Adrenal gland (tissue), 12 donors: Measurements from ENCODE around the gene SPATA18. TPM values are rescaled to one million over a fixed set of nuclear protein-coding genes. Genes with fewer than 3 reads are reported as not detected.

ENCODE experiments used
- DNase-seq, 7 donors: peaks; one replicate each; pipeline ENCODE4 v3.0.0-alpha.2; 2019 to 2020
- H3K27ac ChIP-seq, 5 donors: fragments of 200-600 bp; sonication (generic) in 4 of 5; 1 replicate in 3 of 5; 2 replicates in 2 of 5; pipeline versions ENCODE4 v1.5.1 to v1.8.0; 2016 to 2020; ENCODE audit warnings: mild to moderate bottlenecking in 1 of 5
- H3K27me3 ChIP-seq: fragments of 200-600 bp; 2 replicates; pipeline ENCODE4 v1.8.0; 2021
- H3K36me3 ChIP-seq, 2 donors: fragments of 200-600 bp; replicated peaks in 1 of 2; 1 replicate in 1 of 2; 2 replicates in 1 of 2; pipeline versions ENCODE4 v1.5.1 to v1.8.0; 2018 to 2022
- H3K4me1 ChIP-seq, 2 donors: fragments of 200-600 bp; replicated peaks in 1 of 2; 1 replicate in 1 of 2; 2 replicates in 1 of 2; pipeline versions ENCODE4 v1.5.1 to v1.8.0; 2018 to 2021
- H3K4me3 ChIP-seq, 4 donors: fragments of 200-600 bp; sonication (generic) in 3 of 4; one replicate each; pipeline ENCODE4 v1.5.1; 2016 to 2018
- H3K9me3 ChIP-seq, 3 donors: fragments of 200-600 bp; sonication (generic) in 1 of 3; replicated peaks in 1 of 3; 1 replicate in 2 of 3; 2 replicates in 1 of 3; pipeline versions ENCODE4 v1.5.1 to v1.8.0; 2016 to 2021
- POLR2A ChIP-seq, 2 donors: fragments of 450-650 bp; IDR thresholded peaks; one replicate each; pipeline ENCODE4 v1.6.1; 2017; ENCODE audit warnings: antibody characterized with exemption in 2 of 2, mild to moderate bottlenecking in 2 of 2, moderate library complexity in 1 of 2
- WGBS, 4 donors: extraction: QIAGEN DNeasy Blood & Tissue Kit in 2 of 4; methylation state at CpG; one replicate each; pipeline versions ENCODE4 v1.1.5 to v1.1.7; 2013 to 2017; 5-methylcytosine and 5-hydroxymethylcytosine counted together
- intact Hi-C, 2 donors: fragments of 100-400 bp; cut with DNase I; formaldehyde crosslinking; loops; one replicate each; pipeline versions ENCODE4 v1.14.1 to v1.15.0; 2022 to 2023
- polyA plus RNA-seq, 3 donors: library from polyadenylated mRNA; stranded (reverse); fragments of 200-250 nt in 2 of 3; fragments of 350-450 nt in 1 of 3; fragmentation: Illumina TruSeq in 1 of 3; extraction: RNeasy Lipid Tissue Mini Kit (QIAGEN cat#74804) in 1 of 3; gene quantifications; one replicate each; pipeline ENCODE4 v1.2.3, GENCODE V29; 2013 to 2014
- total RNA-seq, 9 donors: library from RNA; depleted of rRNA in 4 of 9; stranded (reverse); fragments of >200 nt in 4 of 9; fragments of 120-200 nt in 1 of 9; fragmentation: NEBNext Ultra II Directional in 1 of 9; extraction: Animal tissue kit (Norgen Biotek cat#: 25700) in 1 of 9; gene quantifications; one replicate each; pipeline versions ENCODE4 v1.1.0 to v1.2.4, GENCODE V29; 2013 to 2023
- TF ChIP-seq, protein P1 (sequence below), 6 experiments: fragments of 450-650 bp in 4 of 6; fragments of 200-600 bp in 2 of 6; sonication (generic) in 1 of 6; IDR thresholded peaks; 1 replicate in 5 of 6; 2 replicates in 1 of 6; pipeline versions ENCODE4 v1.5.1 to v1.8.0; 2016 to 2021; ENCODE audit warnings: antibody characterized with exemption in 6 of 6, mild to moderate bottlenecking in 2 of 6, moderate library complexity in 1 of 6
- donor health status: healthy with polysubstance abuse.
- donor health status: Bipolar disorder and iron deficiency.
- donor health status: DM: yes; HTN: yes; CAD: no.
- donor health status: DM: no; HTN: no; CAD: no.
- donor health status: DM: no; HTN: no; CAD: no.
- donor health status: DM: yes; HTN: yes; CAD: no.

SPATA18 gene
- total and polyA plus RNA-seq, 12 donors = 1.2 to 29.2 (median 10.2) TPM

DNA sequence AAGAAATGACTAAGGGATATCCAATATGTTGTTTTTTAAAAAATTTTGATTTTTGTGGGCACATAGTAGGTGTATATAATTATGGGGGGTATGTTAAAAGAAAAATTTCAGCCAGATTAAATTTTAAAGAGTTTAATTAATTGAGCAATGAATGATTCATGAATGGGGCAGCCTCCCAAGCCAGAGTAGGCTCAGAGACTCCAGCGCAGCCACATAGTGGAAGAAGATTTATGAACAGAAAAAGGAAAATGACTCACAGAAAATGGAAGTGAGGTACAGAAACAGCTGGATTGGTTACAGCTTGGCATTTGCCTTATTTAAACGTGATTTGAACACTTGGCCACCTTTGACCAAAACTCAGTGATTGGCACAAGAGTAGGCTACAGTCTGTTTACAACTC is 91.7 kb downstream of the SPATA18 start:
- no peaks in the 10 kb centered on the region for H3K9me3 ChIP-seq
- no peaks in the 10 kb centered on the region for H3K36me3 ChIP-seq
- WGBS, 4 donors = 33 to 40% (median 36%) methylated on average over 2 of the region's 2 CpGs
- intact Hi-C loops = no loop called here
- no peak overlapping the region for H3K27ac ChIP-seq
- H3K27me3 ChIP-seq = no peaks in the 10 kb centered on the region
- no peak for TF ChIP-seq POLR2A (IDR thresholded peaks at IDR 0.05)
- no peak for DNase-seq
- H3K4me3 ChIP-seq = no peak overlapping the region
- no peaks in the 10 kb centered on the region for H3K4me1 ChIP-seq

DNA sequence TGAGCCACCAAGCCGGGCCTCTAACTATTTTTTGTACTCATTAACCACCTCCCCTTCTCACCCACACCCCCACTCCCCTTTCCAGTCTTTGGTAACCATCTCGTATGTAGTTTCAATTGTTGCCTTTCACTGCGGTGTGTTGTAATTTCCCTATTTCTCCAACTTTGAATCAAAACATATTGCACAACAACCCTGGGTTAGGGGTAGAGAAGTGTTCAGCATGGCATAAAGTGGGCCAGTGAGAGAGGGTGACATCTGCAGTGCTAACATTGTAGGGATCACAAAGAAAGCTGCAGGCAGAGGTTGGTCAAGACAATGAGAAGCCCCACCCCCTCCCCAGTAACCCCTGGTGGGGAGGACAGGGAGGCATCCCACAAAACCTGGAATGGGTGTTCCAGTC is 92.7 kb downstream of the SPATA18 start:
- H3K4me3 ChIP-seq = no peak overlapping the region
- no peaks in the 10 kb centered on the region for H3K9me3 ChIP-seq
- WGBS, 4 donors = 66 to 79% (median 69%) methylated on average over 3 of the region's 3 CpGs
- DNase-seq = no peak
- TF ChIP-seq, protein P1, sequence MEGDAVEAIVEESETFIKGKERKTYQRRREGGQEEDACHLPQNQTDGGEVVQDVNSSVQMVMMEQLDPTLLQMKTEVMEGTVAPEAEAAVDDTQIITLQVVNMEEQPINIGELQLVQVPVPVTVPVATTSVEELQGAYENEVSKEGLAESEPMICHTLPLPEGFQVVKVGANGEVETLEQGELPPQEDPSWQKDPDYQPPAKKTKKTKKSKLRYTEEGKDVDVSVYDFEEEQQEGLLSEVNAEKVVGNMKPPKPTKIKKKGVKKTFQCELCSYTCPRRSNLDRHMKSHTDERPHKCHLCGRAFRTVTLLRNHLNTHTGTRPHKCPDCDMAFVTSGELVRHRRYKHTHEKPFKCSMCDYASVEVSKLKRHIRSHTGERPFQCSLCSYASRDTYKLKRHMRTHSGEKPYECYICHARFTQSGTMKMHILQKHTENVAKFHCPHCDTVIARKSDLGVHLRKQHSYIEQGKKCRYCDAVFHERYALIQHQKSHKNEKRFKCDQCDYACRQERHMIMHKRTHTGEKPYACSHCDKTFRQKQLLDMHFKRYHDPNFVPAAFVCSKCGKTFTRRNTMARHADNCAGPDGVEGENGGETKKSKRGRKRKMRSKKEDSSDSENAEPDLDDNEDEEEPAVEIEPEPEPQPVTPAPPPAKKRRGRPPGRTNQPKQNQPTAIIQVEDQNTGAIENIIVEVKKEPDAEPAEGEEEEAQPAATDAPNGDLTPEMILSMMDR (IDR thresholded peaks at IDR 0.05) = no peak
- TF ChIP-seq POLR2A (IDR thresholded peaks at IDR 0.05) = no peak
- no peaks in the 10 kb centered on the region for H3K27me3 ChIP-seq
- no peak overlapping the region for H3K27ac ChIP-seq
- intact Hi-C loops = no loop called here
- no peaks in the 10 kb centered on the region for H3K36me3 ChIP-seq
- no peaks in the 10 kb centered on the region for H3K4me1 ChIP-seq

DNA sequence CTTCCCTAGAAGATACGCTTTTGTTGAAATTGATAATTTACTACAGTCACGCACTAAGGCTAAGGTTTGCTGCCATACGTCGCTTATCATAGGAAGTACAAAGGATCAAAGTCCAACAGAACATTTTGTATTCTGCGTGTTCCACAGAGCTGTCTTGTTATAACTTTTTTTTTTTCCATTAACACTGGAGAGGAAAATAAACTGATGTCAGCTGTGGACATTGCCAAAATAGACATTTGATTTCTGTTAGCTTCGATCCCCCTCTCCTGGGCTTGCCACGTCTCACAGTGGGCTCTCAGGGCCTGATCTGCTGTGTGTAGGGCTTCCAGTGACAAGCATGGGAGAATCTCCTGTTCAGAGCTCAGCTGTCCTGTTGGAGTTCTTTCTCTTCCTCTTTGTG is 93.3 kb downstream of the SPATA18 start:
- intact Hi-C loops = no loop called here
- Histone ChIP-seq H3K27ac (no peak overlapping the region), H3K27me3 (no peaks in the 10 kb centered on the region), H3K9me3 (no peaks in the 10 kb centered on the region), H3K4me1 (no peaks in the 10 kb centered on the region), H3K36me3 (no peaks in the 10 kb centered on the region), H3K4me3 (no peak overlapping the region)
- no peak for DNase-seq
- TF ChIP-seq POLR2A (IDR thresholded peaks at IDR 0.05) = no peak
- TF ChIP-seq, protein P1 (IDR thresholded peaks at IDR 0.05) = no peak
- 63 to 69% (median 67%) methylated on average over 7 of the region's 7 CpGs for WGBS, 4 donors

Other genes starting within 250 kb of the SPATA18 start
- 10 to 100 TPM; 25.0 to 86.2 (median 50.2) TPM for gene DCUN1D4, start 208.2 kb upstream of the SPATA18 start, total RNA-seq
- 10 to 100 TPM; 33.8 to 55.6 (median 43.5) TPM for gene DCUN1D4, start 208.2 kb upstream of the SPATA18 start, polyA plus RNA-seq
- under 1 TPM in 7 of 9 donors, not detected in 2; 0.14 to 0.67 (median 0.24) TPM for gene LRRC66, start 30.9 kb upstream of the SPATA18 start, total RNA-seq
- 1 to 10 TPM in 1 of 3 donors, under 1 TPM in 2; 0.37 to 1.0 (median 0.54) TPM for gene LRRC66, start 30.9 kb upstream of the SPATA18 start, polyA plus RNA-seq
- 10 to 100 TPM; 11.1 to 55.3 (median 29.7) TPM for gene SGCB, start 13.0 kb upstream of the SPATA18 start, total RNA-seq
- 10 to 100 TPM in 2 of 3 donors, 1 to 10 TPM in 1; 7.7 to 41.2 (median 11.2) TPM for gene SGCB, start 13.0 kb upstream of the SPATA18 start, polyA plus RNA-seq